MM.1S (cell line): ENCODE data around the gene ARFGEF2.

Experiments used
- DNase-seq: peaks from one replicate; pipeline ENCODE4 v3.0.0-alpha.2; 2015
- H2AFZ ChIP-seq: fragments of 300-600 bp; sonication (generic); 2 replicates; pipeline ENCODE4 v1.6.0; 2016; ENCODE audit warnings: antibody characterized with exemption, low read length
- H3F3A ChIP-seq: fragments of 300-600 bp; sonication (generic); 2 replicates; pipeline ENCODE4 v1.6.1; 2016; ENCODE audit warnings: mild to moderate bottlenecking, antibody characterized with exemption, low read length, moderate library complexity, mixed read lengths; ENCODE audit not compliant: insufficient read depth
- H3K27ac ChIP-seq: fragments of 300-600 bp; sonication (generic); 2 replicates; pipeline ENCODE4 v1.5.1; 2016; ENCODE audit warnings: mild to moderate bottlenecking, low read length
- H3K27me3 ChIP-seq: fragments of 300-600 bp; sonication (generic); replicated peaks from 2 replicates; pipeline ENCODE4 v1.6.0; 2016; ENCODE audit warnings: low read length; ENCODE audit not compliant: insufficient read depth
- H3K36me3 ChIP-seq: fragments of 300-600 bp; sonication (generic); replicated peaks from 2 replicates; pipeline ENCODE4 v1.6.1; 2016; ENCODE audit warnings: mild to moderate bottlenecking, low read length, mixed read lengths; ENCODE audit not compliant: insufficient read depth
- H3K4me1 ChIP-seq: fragments of 300-600 bp; sonication (generic); 2 replicates; pipeline ENCODE4 v1.6.1; 2016; ENCODE audit warnings: low read length, mixed read lengths
- H3K4me2 ChIP-seq: fragments of 300-600 bp; sonication (generic); 2 replicates; pipeline ENCODE4 v1.6.0; 2016; ENCODE audit warnings: low read depth, low read length
- H3K4me3 ChIP-seq: fragments of 300-600 bp; sonication (generic); 2 replicates; pipeline ENCODE4 v1.5.1; 2016; ENCODE audit warnings: low read length, mixed read lengths
- H3K79me2 ChIP-seq: fragments of 300-600 bp; sonication (generic); 2 replicates; pipeline ENCODE4 v1.6.1; 2016; ENCODE audit warnings: mixed run types, low read length, mixed read lengths
- H3K9ac ChIP-seq: fragments of 300-600 bp; sonication (generic); 2 replicates; pipeline ENCODE4 v1.6.1; 2016; ENCODE audit warnings: low read length, mixed read lengths
- H3K9me2 ChIP-seq: fragments of 300-600 bp; sonication (generic); replicated peaks from 2 replicates; pipeline ENCODE4 v1.6.1; 2016; ENCODE audit warnings: mild to moderate bottlenecking, low read length, mixed read lengths; ENCODE audit not compliant: insufficient read depth
- H3K9me3 ChIP-seq: fragments of 300-600 bp; sonication (generic); replicated peaks from 2 replicates; pipeline ENCODE4 v1.6.1; 2016; ENCODE audit warnings: mild to moderate bottlenecking, low read length, mixed read lengths; ENCODE audit not compliant: insufficient read depth
- H4K20me1 ChIP-seq: fragments of 300-600 bp; sonication (generic); 2 replicates; pipeline ENCODE4 v1.6.1; 2016; ENCODE audit warnings: mild to moderate bottlenecking, low read length, moderate library complexity, mixed read lengths; ENCODE audit not compliant: insufficient read depth
- CTCF ChIP-seq: fragments of 300-600 bp; sonication (generic); IDR thresholded peaks from 2 replicates; pipeline ENCODE4 v1.5.1; 2016; ENCODE audit warnings: antibody characterized with exemption, low read length, mixed read lengths
- EZH2 ChIP-seq: fragments of 300-600 bp; sonication (generic); optimal IDR thresholded peaks from 2 replicates; pipeline ENCODE3; 2017; ENCODE audit warnings: low read depth, mild to moderate bottlenecking, antibody characterized with exemption, low read length, mixed read lengths
- EZH2phosphoT487 ChIP-seq: fragments of 300-600 bp; sonication (generic); IDR thresholded peaks from 2 replicates; pipeline ENCODE4 v1.6.1; 2018; ENCODE audit warnings: antibody characterized with exemption, low read length

ARFGEF2 gene

DNA sequence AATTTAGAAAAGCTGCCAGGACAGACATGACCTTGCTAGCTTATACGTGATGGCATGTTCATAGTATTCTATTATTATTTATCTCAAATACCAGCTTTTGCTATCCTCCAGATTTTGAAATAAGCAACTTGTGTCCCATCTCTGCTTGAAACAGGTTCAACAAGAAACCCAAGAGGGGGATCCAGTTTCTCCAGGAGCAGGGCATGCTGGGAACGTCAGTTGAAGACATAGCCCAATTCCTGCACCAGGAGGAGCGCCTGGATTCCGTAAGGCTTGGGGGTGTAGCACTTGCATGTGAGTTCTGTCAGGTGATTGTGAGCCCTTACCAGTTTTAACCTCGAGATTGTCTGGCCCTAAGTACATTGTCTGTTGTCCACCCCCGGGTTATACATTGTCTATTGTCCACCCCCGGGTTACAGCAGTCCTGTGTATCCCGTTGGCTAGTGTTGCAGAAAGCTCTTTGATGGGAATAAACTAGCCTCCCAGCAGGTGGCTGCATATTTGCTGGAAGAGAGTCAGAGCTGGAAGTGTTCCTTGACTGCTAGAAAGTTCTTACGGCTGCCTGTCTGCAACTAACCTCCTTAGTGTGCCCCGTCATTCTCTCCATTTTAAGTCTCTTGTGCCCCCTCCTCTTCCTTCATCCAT is 63.2 kb downstream of the ARFGEF2 start:
- H3F3A ChIP-seq = no peaks in the 10 kb centered on the region
- H3K27ac ChIP-seq = no peak overlapping the region
- peaks cover 11% of the 10 kb centered on the region; the same call in 1 of the 2 replicates for H3K79me2 ChIP-seq
- peaks cover 19% of the 10 kb centered on the region; the same call in 1 of the 2 replicates for H3K36me3 ChIP-seq
- DNase-seq = no peak
- H2AFZ ChIP-seq = no peak overlapping the region
- no peak for TF ChIP-seq EZH2
- no peak for TF ChIP-seq EZH2phosphoT487
- TF ChIP-seq CTCF = no peak
- H3K9me3 ChIP-seq = no peaks in the 10 kb centered on the region
- H3K4me2 ChIP-seq = no peak overlapping the region
- H3K9ac ChIP-seq = no peak overlapping the region
- peaks cover 5% of the 10 kb centered on the region; the same call in 1 of the 2 replicates for H4K20me1 ChIP-seq
- no peak overlapping the region for H3K4me3 ChIP-seq
- no peaks in the 10 kb centered on the region for H3K9me2 ChIP-seq
- H3K4me1 ChIP-seq = no peaks in the 10 kb centered on the region
- no peaks in the 10 kb centered on the region for H3K27me3 ChIP-seq

- DNase-seq = no peak
- TF ChIP-seq CTCF = peak; percentile 32
- TF ChIP-seq EZH2phosphoT487 = no peak
- Histone ChIP-seq H3F3A (no peaks in the 10 kb centered on the region), H3K36me3 (peaks cover 30% of the 10 kb centered on the region), H3K4me1 (no peaks in the 10 kb centered on the region), H3K9ac (no peak overlapping the region), H3K4me2 (no peak overlapping the region), H3K79me2 (peaks cover 11% of the 10 kb centered on the region; the same call in 1 of the 2 replicates), H3K27ac (no peak overlapping the region), H2AFZ (no peak overlapping the region), H3K4me3 (no peak overlapping the region), H3K9me3 (no peaks in the 10 kb centered on the region), H3K9me2 (no peaks in the 10 kb centered on the region), H3K27me3 (no peaks in the 10 kb centered on the region), H4K20me1 (peaks cover 5% of the 10 kb centered on the region; the same call in 1 of the 2 replicates)
These were observed 65.4 kb downstream of the ARFGEF2 start for GRCh38 chr20:48986899-48987298.

DNA sequence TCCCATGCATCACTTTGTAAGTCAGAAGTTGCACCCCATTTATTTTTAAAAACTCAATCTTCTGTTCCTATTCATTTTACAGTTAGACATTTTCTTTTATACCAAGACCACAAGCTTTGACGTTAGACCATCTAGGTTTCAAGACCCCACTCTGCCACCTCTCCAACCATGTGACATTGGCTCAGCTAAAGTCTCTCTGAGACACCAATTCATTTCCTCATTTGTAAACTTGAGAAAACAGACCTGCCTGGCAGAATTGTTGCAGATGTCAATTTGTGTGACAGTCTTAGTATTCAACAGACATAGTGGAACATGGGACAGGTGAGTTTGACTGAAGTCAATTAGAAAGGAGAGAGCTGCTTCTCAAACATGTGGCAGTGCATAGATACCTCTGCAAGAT is 69.0 kb downstream of the ARFGEF2 start:
- no peak for TF ChIP-seq EZH2phosphoT487
- no peak for TF ChIP-seq EZH2
- TF ChIP-seq CTCF = no peak
- Histone ChIP-seq H3F3A (no peaks in the 10 kb centered on the region), H3K27me3 (no peaks in the 10 kb centered on the region), H3K79me2 (peaks cover 4% of the 10 kb centered on the region; the same call in 1 of the 2 replicates), H3K9me2 (no peaks in the 10 kb centered on the region), H3K4me1 (no peaks in the 10 kb centered on the region), H3K36me3 (peaks cover 29% of the 10 kb centered on the region), H4K20me1 (peaks cover 5% of the 10 kb centered on the region; the same call in 1 of the 2 replicates), H2AFZ (no peak overlapping the region), H3K4me2 (no peak overlapping the region), H3K4me3 (no peak overlapping the region), H3K27ac (no peak overlapping the region), H3K9me3 (no peaks in the 10 kb centered on the region), H3K9ac (no peak overlapping the region)
- DNase-seq = no peak
